Kidney capillary endothelial cell (primary cell): ENCODE measurements around the gene PINK1.
A peak's percentile ranks its signal among the peaks of the same experiment; 100 is the strongest.
"Not testable (repeated sequence)": the region's sequence is repeated elsewhere in the genome, so short reads cannot be mapped to it uniquely, and the experiment has no call there.

Source experiments
- DNase-seq: peaks from one replicate; pipeline ENCODE4 v3.0.0-alpha.2; 2018; ENCODE audit warnings: low spot score

PINK1 gene

DNA sequence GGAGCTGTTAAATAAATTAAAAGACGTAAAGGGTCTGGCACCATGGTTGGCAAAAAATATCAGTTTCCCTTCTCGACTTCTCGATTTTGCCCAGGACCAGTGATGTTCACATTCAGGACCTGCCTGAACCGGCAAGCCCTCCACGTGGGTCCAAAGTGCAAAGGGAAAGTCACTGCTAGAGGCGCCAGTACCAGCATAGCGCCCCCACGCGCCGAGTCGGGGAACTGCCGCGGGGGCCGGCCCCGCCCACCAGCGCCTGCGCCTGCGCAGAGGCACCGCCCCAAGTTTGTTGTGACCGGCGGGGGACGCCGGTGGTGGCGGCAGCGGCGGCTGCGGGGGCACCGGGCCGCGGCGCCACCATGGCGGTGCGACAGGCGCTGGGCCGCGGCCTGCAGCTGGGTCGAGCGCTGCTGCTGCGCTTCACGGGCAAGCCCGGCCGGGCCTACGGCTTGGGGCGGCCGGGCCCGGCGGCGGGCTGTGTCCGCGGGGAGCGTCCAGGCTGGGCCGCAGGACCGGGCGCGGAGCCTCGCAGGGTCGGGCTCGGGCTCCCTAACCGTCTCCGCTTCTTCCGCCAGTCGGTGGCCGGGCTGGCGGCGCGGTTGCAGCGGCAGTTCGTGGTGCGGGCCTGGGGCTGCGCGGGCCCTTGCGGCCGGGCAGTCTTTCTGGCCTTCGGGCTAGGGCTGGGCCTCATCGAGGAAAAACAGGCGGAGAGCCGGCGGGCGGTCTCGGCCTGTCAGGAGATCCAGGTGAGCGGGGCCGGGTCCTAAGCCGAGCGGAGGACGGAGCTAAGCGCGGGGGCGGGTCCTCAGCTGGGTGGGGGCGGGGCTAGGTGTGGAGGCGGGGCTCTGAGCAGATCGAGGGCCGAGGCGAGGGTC lies at the start of gene PINK1:
TSS of gene PINK1 (plus strand) at position 269 of the 875 bp plus-strand sequence. CDS start at position 360, 91 bp downstream.
- DNase-seq, result peak; percentile 70

DNA sequence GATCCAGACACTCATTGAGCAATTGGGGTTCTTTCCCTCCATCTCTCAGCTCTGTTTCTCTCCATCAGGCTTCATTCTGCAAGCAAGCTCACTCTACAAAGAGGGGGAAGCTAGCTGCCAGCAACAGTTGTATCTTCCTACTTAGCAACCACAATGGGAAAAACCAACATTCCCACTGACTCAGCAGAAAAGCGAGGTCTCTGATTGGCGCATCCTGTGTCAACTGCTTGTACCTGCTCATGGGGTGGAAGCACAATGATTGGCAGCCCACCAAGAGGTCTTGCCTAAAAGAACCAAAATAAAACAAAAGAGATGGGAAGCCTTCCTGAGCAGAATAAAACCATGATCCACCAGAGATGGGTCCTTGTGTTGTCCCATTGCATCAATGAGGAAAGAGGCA lies 48.4 kb upstream of the PINK1 start:
- DNase-seq, result no peak

DNA sequence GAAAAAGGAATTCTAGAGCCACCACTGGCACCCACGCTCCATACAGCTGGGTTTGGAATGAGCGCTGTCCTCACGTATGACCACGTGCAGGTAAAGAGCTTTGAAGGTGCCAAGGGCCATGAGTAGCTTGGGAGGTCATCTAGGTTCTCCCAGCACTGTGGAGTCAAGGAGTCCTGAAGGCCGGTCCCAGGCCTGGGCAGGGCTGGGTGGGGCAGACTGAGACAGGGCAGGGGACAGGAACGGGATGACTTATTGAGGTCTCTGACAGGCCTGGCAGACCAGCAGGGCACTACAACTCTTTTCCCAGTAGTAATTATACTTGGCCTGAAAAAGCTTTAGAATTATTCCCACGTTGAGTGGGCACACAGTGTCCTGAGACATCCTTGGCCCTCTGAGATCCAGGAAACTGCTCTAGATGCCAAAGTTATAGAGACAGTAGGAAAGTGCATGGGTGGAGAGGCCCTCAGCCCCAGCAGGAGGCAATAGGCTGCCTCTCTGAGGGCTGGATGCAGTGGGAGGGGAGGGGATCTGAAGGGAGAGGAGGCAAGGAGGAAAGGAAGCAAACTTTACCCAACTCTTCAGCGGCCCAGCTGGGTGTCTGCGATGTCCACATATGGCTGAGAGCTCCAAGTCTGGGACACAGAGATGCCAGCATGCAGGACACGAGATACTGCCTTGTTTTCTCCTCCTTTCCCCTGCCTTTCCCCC lies 46.2 kb upstream of the PINK1 start:
- no peak for DNase-seq

DNA sequence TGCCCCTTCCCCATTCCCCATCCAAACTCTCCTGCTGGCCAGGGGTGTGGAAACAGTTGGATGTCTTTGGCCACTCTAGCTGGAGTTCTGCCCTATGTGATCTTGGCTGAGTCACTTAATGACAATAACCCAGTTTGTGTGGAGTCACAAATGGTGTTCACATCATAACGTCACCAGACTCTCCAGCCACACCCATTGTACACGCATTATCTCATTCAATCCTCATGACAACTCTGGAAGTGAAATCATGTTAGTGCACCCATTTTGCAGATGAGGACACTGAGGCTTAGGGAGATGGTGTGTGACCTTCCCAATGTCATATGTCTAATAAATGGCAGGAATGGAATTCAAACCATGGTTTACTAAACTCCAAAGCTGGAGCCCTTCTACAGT lies 45.6 kb upstream of the PINK1 start:
- no peak for DNase-seq

DNA sequence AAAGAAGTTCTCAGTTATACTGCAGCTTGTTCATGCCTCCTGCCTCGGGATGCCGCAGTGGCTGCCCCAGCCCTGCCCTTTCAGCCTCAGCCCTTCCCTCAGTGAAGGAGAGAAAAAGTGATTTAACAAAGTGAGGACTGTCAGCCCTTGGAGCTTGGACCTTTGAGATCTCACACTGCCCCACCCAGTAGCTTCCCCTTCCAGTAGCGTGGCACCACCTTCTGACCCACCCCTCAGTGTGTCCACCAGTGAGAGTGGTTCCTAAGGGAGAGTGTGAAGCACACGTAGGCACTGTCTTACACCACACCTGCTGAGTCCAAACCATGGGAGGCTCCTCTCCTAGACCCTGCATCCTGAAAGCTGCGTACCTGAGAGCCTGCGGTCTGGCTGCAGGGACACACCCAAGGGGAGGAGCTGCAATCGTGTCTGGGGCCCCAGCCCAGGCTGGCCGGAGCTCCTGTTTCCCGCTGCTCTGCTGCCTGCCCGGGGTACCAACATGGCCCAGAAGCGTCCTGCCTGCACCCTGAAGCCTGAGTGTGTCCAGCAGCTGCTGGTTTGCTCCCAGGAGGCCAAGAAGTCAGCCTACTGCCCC lies 44.5 kb upstream of the PINK1 start, which contains the start of gene CDA:
TSS of gene CDA (plus strand) at position 464 of the 592 bp plus-strand sequence. CDS start at position 497, 33 bp downstream.
- DNase-seq, result no peak

DNA sequence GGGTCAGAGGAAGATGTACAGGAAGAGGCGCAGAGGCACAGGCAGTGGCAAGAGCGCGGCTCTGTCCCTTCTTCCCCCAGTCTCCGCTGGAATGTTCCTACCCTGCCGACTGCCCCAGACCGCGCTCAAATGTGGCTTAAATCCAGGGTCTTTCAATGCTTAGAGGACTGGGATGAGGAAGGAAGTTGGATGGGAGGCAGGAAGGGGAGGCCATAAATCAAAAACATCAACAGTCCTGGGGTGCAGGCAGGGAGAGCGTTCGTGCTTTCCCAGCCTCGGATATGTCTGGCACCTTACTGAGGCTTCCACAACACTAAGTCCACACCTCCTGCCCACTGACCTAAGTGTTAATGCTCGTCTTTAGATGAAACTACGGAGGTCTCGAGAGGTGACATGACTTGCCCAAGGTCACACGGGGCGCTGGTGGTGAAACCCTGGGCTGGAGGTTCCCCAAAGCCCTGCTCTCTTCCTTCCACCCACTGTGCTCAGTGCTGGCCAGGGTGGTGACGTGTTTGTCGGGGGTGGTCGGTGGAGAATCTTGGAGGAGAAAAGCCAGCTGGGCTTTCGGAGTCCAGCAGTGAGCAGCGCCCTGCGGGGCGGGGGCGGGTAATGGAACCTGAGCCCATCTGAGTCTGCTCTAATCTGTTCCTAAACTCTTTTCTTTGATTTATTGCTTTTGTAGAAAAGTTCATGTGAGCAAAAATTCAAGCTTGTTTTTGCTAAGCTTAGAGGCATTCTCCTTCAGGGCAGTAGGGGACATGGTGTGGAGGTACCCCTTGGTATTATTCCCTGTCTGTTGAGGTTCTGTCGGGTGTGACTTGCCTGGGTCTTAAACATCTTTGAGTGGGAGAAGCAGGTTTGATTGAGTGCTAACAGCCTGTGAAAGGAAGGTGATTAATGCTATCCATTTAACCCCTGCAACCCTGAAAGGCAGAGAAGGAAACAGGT lies 43.7 kb upstream of the PINK1 start:
- DNase-seq, result peak; percentile 14

DNA sequence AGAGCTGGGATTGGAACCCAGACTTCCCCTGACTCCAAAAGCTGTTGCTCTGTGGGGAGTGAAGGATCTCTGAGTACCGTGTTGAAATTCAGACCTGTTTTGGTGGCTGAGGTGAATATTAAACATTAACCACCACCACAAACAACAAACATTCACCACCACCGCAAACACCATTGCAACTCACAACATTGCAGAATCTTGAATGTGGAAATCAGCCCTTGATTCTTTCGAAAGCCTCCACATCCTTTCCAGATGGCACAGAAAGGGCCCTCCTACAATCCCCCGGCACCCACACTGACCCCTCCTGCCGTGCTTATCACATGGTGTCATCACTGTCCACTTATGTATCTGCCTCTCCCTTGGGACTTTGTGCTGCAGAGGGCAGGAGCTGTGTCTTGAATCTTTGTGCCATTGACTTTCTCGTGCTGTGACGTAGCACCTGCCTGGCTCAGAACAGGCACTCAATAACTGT lies 42.9 kb upstream of the PINK1 start:
- DNase-seq, result no peak

DNA sequence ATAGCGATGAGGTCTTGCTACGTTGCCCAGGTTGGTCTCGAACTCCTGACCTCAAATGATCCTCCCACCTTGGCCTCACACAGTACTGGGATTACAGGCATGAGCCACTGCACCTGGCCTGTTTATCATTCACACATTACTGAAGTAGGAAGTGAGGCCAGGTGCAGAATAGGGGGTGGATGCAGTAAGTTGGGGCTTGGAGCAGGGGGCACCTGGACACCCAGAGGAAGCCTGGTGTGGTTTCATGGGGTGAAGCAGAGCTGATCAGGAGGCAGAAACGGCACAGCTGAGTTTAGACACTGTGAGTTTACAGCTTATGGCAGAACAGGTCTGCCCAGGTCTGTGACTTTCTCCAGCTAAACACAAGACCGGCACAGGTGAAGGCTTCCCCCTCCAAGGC lies 39.5 kb upstream of the PINK1 start:
- no peak for DNase-seq

DNA sequence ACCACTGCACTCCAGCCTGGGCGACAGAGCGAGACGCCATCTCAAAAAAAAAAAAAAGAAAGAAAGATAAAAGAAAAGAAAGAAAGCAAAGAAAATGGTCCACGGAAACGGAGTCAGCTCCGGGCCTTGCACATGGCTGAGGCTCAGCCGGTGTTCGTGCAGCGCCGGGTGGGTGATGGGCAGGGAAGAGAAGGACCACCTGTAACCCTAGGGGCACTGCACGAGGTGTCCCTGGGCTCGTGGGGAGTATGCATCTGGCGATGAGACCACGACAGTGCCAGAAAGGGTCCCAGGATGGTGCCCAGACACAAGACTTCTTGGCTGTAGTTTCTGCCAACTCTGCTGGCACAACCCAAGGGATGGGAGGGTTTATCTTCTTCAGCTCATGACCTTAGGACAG lies 38.5 kb upstream of the PINK1 start:
- DNase-seq, result no peak

DNA sequence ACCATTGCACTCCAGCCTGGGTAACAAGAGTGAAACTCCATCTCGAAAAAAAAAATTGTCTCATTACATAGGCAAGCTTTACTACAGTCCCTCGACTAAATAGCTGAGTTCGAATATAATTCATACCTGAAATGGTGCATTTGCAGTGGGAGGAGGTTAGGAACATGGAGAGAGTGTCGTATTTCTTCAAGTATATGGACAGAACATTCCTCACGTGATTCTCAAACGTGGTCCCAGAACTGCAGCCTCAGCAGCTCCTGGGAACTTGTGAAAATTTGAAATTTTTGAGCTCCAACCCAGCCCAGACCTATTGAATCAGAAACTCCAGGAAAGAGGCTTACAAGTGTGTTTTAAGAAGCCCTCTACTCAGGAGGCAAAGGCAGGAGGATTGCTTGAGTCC lies 37.2 kb upstream of the PINK1 start:
- DNase-seq, result no peak

DNA sequence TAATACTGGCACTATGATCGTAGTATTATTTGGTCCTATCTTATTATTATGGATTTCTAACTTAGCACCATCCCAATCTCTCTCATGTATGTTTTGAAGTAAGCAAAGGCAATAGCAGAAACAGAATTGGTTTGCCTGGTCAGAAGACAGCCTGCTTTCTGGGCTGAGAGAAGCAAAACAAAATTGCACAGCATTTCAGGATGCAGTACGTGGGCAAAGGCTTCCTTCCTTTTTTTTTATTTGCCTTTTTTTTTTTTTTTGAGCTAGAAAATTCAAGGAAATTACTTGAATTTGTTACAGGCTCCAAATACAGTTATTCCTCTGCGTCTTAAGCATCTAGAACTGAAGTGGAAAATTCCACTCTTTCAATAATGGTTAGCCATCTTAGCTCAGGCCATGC lies 35.6 kb upstream of the PINK1 start:
- no peak for DNase-seq

DNA sequence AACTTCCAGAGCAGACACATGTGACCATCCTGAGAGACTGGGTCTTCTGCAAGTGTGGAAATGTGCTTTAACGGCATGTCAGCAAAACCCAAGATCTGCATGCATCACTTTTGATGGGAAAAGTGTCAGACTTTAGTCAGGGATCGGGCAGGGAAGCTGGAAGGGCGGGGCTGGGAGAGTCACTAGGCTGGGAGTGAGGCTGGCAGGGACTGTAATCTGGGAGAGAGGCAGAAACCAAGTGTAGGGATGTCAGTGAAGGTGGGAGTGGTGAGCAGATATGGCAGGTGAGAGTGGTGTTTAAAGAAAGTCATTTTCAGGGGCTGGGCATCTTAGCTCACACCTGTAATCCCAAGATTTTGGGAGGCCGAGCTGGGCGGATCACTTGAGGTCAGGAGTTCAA lies 33.1 kb upstream of the PINK1 start:
- no peak for DNase-seq

DNA sequence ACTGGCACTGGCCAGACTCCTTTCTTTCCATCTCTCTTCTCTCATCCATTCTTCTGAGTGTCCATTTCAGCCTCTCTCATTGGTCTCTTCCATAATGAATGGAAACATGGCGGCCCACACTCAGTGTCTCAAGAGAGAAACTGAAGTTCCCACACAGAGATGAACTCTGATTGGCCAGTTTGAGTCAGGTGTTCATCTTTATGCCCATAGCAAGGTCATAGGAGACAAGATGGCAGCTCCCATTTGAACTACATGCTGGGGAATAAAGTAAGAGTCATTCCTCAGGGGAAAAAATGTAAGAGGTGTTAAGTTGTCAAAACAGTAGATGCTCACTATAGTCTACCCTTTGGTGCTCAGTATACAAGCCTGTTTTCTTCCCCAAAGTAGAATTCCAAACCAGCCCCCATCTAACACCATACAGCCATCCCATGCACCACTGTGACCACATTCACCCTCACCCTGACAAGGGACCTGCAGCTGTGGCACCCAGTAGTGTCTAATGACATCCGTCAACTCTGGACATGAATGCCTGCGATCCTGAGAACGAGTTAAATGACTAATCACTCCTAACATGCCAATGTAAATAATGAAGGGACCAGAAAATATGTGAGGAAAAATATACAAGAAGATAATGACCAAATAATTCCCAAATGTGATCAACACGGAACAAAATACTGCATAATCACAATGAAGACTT lies 32.0 kb upstream of the PINK1 start:
- no peak for DNase-seq

DNA sequence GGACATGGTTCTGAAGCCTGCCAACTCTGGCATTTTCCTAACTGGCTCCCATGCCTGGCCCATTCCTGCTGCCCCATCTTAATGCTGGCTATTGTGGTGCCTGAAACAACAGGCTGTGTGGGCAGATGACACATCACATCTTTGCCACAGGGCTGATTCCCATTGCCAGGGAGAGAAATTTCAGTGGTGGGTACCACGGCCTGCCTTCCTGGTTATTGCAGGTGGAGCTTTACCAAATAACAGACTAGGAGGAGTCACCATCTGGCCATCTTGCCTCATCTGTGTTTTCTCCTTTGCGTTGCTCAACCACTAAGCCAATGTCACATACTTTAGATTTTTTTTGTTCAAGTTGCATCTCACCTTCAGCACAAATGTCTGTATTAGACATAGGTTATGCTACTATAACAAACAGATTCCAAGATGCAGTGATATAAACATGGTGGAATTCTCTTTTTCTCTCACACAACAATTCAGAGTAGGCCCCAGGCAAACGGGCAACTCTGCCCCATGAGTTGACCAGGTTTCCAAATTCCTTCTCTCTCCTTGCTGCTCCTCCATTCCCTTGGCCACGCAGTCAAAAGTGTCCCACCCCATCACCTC lies 30.3 kb upstream of the PINK1 start:
- DNase-seq, result no peak

DNA sequence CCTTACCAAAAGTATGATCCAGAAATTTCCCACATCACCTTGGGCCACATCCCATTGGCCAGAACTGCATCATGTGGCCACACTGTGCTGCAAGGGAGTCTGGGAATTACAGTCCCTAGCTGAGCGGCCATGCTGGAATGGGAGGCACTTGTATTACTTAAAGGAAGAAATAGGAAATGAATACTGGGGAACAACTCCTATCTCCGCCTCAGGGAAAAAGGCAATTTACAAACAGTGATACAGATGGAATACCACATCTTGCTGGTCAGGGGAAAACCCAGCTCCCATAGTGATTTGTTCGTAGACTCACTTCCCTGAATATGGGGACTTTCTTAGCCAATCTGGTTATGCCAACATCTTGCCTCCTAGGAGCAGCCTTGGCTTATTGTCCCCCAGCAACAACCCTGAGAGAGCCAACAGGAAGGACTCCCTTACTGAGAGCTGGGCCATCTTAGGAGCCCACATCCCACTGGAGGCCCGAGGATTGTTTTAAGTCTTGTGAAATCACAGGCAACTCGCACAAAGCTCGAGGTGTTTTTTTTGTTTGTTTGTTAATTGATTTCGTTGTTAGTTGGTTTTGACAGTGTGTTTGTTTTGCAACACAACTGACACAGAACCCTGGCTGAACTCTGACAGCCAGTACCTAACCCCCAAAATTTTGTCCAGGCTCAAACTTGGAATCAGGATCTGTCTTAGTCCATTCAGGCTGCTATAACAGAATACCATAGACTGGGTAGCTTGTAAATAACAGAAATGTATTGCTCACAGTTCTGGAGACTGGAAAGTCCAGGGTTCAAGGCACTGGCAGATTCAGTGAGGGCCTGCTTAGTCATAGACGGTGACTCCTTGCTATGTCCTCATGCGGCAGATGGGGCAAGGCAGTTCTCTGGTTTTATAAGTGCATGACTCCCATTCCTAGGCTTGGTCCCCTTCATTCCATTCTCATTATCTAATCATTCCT lies 29.5 kb upstream of the PINK1 start:
- DNase-seq, result no peak

DNA sequence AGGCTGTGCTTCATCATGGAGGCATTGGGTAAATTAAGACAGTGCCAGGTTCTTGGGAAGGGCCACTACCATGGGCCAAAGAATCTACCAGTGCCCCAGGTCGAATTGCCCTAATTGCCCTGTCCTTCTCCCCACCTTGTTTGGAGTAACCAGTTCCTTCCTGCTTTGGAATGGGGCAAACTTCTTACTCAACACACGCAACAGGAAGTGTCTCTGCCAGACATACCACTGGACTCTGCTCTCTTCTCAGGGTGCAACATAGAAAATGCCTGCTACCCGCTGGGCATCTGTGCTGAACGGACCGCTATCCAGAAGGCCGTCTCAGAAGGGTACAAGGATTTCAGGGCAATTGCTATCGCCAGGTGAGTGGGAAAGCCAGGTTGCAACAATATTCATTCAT lies 28.6 kb upstream of the PINK1 start:
- DNase-seq, result no peak

DNA sequence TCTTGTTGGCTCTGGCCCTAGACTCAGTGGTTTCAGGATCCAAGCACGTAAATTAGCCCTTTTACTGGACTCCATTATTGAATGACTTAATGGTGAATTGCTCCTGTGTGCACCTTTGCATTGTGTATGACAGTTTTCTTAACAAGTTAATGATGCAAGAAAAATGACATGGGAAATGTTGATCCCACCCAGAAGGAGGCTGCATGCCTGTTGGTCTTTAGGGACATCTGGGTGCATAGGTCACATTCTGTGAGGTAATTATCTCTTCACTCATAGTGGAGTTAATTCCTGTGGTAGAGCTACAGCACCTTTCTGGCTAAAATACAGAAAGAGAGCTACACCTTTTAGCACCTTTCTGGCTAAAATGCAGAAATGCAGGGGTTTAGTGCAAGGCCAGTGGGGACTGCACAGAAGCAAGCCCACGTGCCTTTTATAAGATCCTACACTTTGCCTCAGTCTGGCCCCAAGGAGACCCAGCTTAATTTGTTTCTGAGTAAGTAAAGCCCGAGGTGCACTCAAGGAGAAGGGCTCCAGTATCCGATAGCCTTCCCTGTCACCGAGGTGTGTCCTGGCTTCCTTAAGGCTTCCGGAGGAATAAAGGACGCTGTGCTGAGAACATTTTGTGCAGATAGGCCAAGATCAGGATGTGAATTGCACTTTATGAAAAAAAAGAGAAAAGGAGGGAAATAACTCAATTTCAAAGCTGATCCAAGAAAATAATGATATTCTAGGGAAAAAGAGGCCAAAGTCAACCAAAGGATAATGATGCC lies 26.3 kb upstream of the PINK1 start:
- DNase-seq, result not testable (repeated sequence)

DNA sequence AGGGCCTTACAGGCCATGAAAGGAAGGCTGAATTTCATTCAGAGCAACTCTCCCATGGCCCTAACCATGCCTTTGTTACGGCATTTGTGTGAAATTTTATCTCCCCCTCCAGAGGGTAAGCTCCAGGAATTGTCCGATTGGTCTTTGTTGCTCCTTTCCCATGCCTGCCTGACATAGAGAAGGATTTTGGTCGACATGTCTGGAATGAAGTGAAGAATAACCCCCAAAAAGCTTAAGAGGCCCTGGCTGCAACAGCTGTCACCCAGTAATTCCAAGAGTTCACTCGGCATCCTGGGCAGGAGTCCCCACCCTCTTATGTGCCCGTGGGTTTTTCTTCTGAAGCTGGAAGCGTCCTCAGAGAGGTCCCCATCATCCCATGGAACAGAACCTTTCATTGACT lies 23.7 kb upstream of the PINK1 start:
- no peak for DNase-seq

DNA sequence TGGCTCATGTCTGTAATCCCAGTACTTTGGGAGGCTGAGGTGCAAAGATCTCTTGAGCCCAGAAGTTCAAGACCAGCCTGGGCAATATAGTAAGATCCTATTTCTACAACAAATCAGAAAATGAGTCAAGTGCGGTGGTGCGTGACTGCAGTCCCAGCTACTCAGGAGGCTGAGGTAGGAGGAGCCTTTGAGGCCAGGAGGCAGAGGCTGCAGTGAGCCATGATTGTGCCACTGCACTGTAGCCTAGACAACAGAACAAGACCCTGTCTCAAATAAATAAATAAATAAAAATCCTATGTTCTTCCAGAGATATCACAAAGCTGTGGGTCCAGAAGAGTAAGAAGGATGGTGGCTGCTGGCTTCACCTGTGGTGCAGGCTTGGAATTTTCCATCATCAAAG lies 22.3 kb upstream of the PINK1 start:
- no peak for DNase-seq
